Neural cell (in vitro differentiated cells): ENCODE results near the gene MPZL1. TPM values are rescaled to one million over a fixed set of nuclear protein-coding genes. Genes with fewer than 3 reads are reported as not detected.

ENCODE experiments used
- H2AFZ ChIP-seq: fragments of 200-600, 300-800 bp; sonication (generic), shearing (Covaris generic); 2 replicates; pipeline ENCODE4 v1.6.0; 2014; ENCODE audit warnings: low read depth, mild to moderate bottlenecking, antibody characterized with exemption, low read length, moderate library complexity
- H3F3A ChIP-seq: fragments of 200-600 bp; shearing (Covaris generic); 2 replicates; pipeline ENCODE4 v1.6.1; 2016; ENCODE audit warnings: mild to moderate bottlenecking, moderate library complexity, mixed read lengths, antibody characterized with exemption, low read length; ENCODE audit not compliant: insufficient read depth, poor library complexity, severe bottlenecking
- H3K27ac ChIP-seq: fragments of 200-600, 300-800 bp; sonication (generic), shearing (Covaris generic); 2 replicates; pipeline ENCODE4 v1.5.1; 2014; ENCODE audit warnings: mild to moderate bottlenecking, low read length, moderate library complexity
- H3K27me3 ChIP-seq: fragments of 300-800, 200-600 bp; sonication (generic), shearing (Covaris generic); 2 replicates; pipeline ENCODE4 v1.6.0; 2014; ENCODE audit warnings: mild to moderate bottlenecking, low read depth, low read length, moderate library complexity; ENCODE audit not compliant: insufficient read depth
- H3K36me3 ChIP-seq: fragments of 300-800, 200-600 bp; sonication (generic), shearing (Covaris generic); 2 replicates; pipeline ENCODE4 v1.5.1; 2014; ENCODE audit warnings: mild to moderate bottlenecking, antibody characterized with exemption, low read length, moderate library complexity; ENCODE audit not compliant: insufficient read depth
- H3K4me2 ChIP-seq: fragments of 300-800, 200-600 bp; sonication (generic), shearing (Covaris generic); 2 replicates; pipeline ENCODE4 v1.6.0; 2014; ENCODE audit warnings: mild to moderate bottlenecking, low read length
- H3K4me3 ChIP-seq: fragments of 300-800, 200-600 bp; sonication (generic), shearing (Covaris generic); 2 replicates; pipeline ENCODE4 v1.5.1; 2014; ENCODE audit warnings: mild to moderate bottlenecking, low read length, moderate library complexity
- H3K79me2 ChIP-seq: fragments of 200-600 bp; shearing (Covaris generic); replicated peaks from 2 replicates; pipeline ENCODE4 v1.6.0; 2014; ENCODE audit warnings: mild to moderate bottlenecking, low read length, moderate library complexity; ENCODE audit not compliant: insufficient read depth
- H3K9ac ChIP-seq: fragments of 300-800, 200-600 bp; sonication (generic), shearing (Covaris generic); 2 replicates; pipeline ENCODE4 v1.6.1; 2016; ENCODE audit warnings: mild to moderate bottlenecking, low read length, mixed read lengths
- H3K9me2 ChIP-seq: fragments of 200-600 bp; shearing (Covaris generic); 2 replicates; pipeline ENCODE4 v1.6.1; 2016; ENCODE audit warnings: mild to moderate bottlenecking, low read length, mixed read lengths; ENCODE audit not compliant: insufficient read depth
- H3K9me3 ChIP-seq: fragments of 200-600, 300-800 bp; sonication (generic), shearing (Covaris generic); 2 replicates; pipeline ENCODE4 v1.6.1; 2016; ENCODE audit warnings: mild to moderate bottlenecking, mixed run types, low read length, moderate library complexity, mixed read lengths
- H4K20me1 ChIP-seq: fragments of 200-600 bp; shearing (Covaris generic); 2 replicates; pipeline ENCODE4 v1.6.1; 2016; ENCODE audit warnings: mild to moderate bottlenecking, mixed run types; ENCODE audit not compliant: insufficient read depth
- CTCF ChIP-seq: fragments of 450-650 bp; IDR thresholded peaks from 2 replicates; pipeline ENCODE4 v1.5.1; 2014; ENCODE audit warnings: antibody characterized with exemption, mild to moderate bottlenecking, moderate library complexity; ENCODE audit not compliant: poor library complexity, severe bottlenecking
- EP300 ChIP-seq: fragments of 450-650 bp; conservative IDR thresholded peaks from 2 replicates; pipeline ENCODE4 v1.6.1; 2014; ENCODE audit warnings: antibody characterized with exemption, mild to moderate bottlenecking, moderate library complexity; ENCODE audit not compliant: poor library complexity, severe bottlenecking
- EZH2 ChIP-seq: fragments of 200-600, 300-800 bp; shearing (Covaris generic), sonication (generic); IDR thresholded peaks from 2 replicates; pipeline ENCODE4 v1.6.1; 2014; ENCODE audit warnings: antibody characterized with exemption, low read length, borderline replicate concordance, mild to moderate bottlenecking; ENCODE audit not compliant: insufficient read depth, poor library complexity, severe bottlenecking
- MXI1 ChIP-seq: fragments of 450-650 bp; conservative IDR thresholded peaks from 2 replicates; pipeline ENCODE4 v1.6.1; 2014; ENCODE audit warnings: antibody characterized with exemption, mild to moderate bottlenecking; ENCODE audit not compliant: poor library complexity, severe bottlenecking
- POLR2AphosphoS5 ChIP-seq: IDR thresholded peaks from 2 replicates; pipeline ENCODE4 v1.6.1; 2012
- RAD21 ChIP-seq: fragments of 450-650 bp; conservative IDR thresholded peaks from 2 replicates; pipeline ENCODE4 v1.6.1; 2014; ENCODE audit warnings: antibody characterized with exemption, mild to moderate bottlenecking, moderate library complexity
- REST ChIP-seq: IDR thresholded peaks from 2 replicates; pipeline ENCODE4 v1.6.1; 2012; ENCODE audit warnings: borderline replicate concordance
- SMC3 ChIP-seq: fragments of 450-650 bp; conservative IDR thresholded peaks from 2 replicates; pipeline ENCODE4 v1.6.1; 2014; ENCODE audit warnings: antibody characterized with exemption, mild to moderate bottlenecking, moderate library complexity; ENCODE audit not compliant: poor library complexity
- TAF1 ChIP-seq: IDR thresholded peaks from 2 replicates; pipeline ENCODE4 v1.6.1; 2012; ENCODE audit warnings: low read depth
- polyA plus RNA-seq: library from polyadenylated mRNA; depleted of rRNA; stranded (reverse); fragments of >200 nt; gene quantifications from 2 replicates; pipeline ENCODE4 v1.2.3, GENCODE V29; 2014

Gene MPZL1
- polyA plus RNA-seq, 1 donor from 2014 or later, result 167 TPM

GRCh38 chr1:167757433-167758309, 35.9 kb downstream of the MPZL1 start:
- H2AFZ ChIP-seq, result no peak overlapping the region
- H3K4me3 ChIP-seq, result no peak overlapping the region
- H3K36me3 ChIP-seq, result no peaks in the 10 kb centered on the region
- H3K79me2 ChIP-seq, result peaks cover 3% of the 10 kb centered on the region
- no peaks in the 10 kb centered on the region for H3K27me3 ChIP-seq
- no peaks in the 10 kb centered on the region for H4K20me1 ChIP-seq
- H3K9me3 ChIP-seq, result no peaks in the 10 kb centered on the region
- TF ChIP-seq POLR2AphosphoS5, result no peak
- no peak for TF ChIP-seq TAF1
- TF ChIP-seq EZH2, result no peak
- no peak for TF ChIP-seq CTCF
- no peak for TF ChIP-seq MXI1
- no peak for TF ChIP-seq SMC3
- TF ChIP-seq RAD21, result no peak
- TF ChIP-seq EP300, result no peak
- TF ChIP-seq REST, result no peak
- no peaks in the 10 kb centered on the region for H3F3A ChIP-seq
- H3K27ac ChIP-seq, result no peak overlapping the region
- no peak overlapping the region for H3K4me2 ChIP-seq
- H3K9me2 ChIP-seq, result no peaks in the 10 kb centered on the region
- no peak overlapping the region for H3K9ac ChIP-seq

- no peak for TF ChIP-seq CTCF
- TF ChIP-seq MXI1, result no peak
- TF ChIP-seq EZH2, result no peak
- no peak for TF ChIP-seq RAD21
- TF ChIP-seq POLR2AphosphoS5, result no peak
- TF ChIP-seq EP300, result no peak
- TF ChIP-seq TAF1, result no peak
- no peak for TF ChIP-seq REST
- no peak for TF ChIP-seq SMC3
- Histone ChIP-seq H3K9me2 (no peaks in the 10 kb centered on the region), H3K4me3 (no peak overlapping the region), H4K20me1 (no peaks in the 10 kb centered on the region), H3K4me2 (no peak overlapping the region), H2AFZ (no peak overlapping the region), H3K9me3 (no peaks in the 10 kb centered on the region), H3F3A (no peaks in the 10 kb centered on the region), H3K79me2 (no peaks in the 10 kb centered on the region), H3K27ac (no peak overlapping the region), H3K36me3 (no peaks in the 10 kb centered on the region), H3K9ac (no peak overlapping the region), H3K27me3 (no peaks in the 10 kb centered on the region)
These were observed 39.6 kb downstream of the MPZL1 start for GRCh38 chr1:167761400-167761799.
